Mesenchymal stem cell (in vitro differentiated cells and primary cell): ENCODE measurements around the gene NSG1.

Experiments used
- DNase-seq: peaks from one replicate; pipeline ENCODE4 v3.0.0-alpha.2; 2013
- H2AFZ ChIP-seq: one replicate; pipeline ENCODE4 v1.6.1; 2013; ENCODE audit warnings: low read depth, mild to moderate bottlenecking, control low read depth, inconsistent platforms, low read length, moderate library complexity
- H2AK5ac ChIP-seq: 2 replicates; pipeline ENCODE4 v1.6.1; 2013; ENCODE audit warnings: low read length, moderate library complexity, mild to moderate bottlenecking, inconsistent platforms; ENCODE audit not compliant: severe bottlenecking
- H2BK120ac ChIP-seq: one replicate; pipeline ENCODE4 v1.6.1; 2013; ENCODE audit warnings: low read depth, mild to moderate bottlenecking, inconsistent platforms, low read length, moderate library complexity
- H2BK12ac ChIP-seq, 2 experiments: one replicate each; pipeline ENCODE4 v1.6.1; 2013; ENCODE audit warnings: inconsistent platforms in 2 of 2, low read length in 2 of 2, mild to moderate bottlenecking in 2 of 2, moderate library complexity in 2 of 2, control low read depth in 1 of 2
- H2BK15ac ChIP-seq: one replicate; pipeline ENCODE4 v1.6.1; 2013; ENCODE audit warnings: mild to moderate bottlenecking, low read depth, inconsistent platforms; ENCODE audit not compliant: poor library complexity, severe bottlenecking
- H2BK5ac ChIP-seq: 2 replicates; pipeline ENCODE4 v1.6.1; 2013; ENCODE audit warnings: low read depth, mild to moderate bottlenecking, low read length, control low read depth, inconsistent platforms; ENCODE audit not compliant: poor library complexity, severe bottlenecking
- H3K14ac ChIP-seq, 2 experiments: one replicate each; pipeline ENCODE4 v1.6.1; 2013; ENCODE audit warnings: inconsistent platforms in 2 of 2, low read length in 2 of 2, control low read depth in 1 of 2, mild to moderate bottlenecking in 1 of 2, moderate library complexity in 1 of 2
- H3K18ac ChIP-seq, 2 experiments: one replicate each; pipeline ENCODE4 v1.6.1; 2013; ENCODE audit warnings: inconsistent platforms in 2 of 2, low read length in 2 of 2, control low read depth in 1 of 2, low read depth in 1 of 2, mild to moderate bottlenecking in 1 of 2
- H3K23ac ChIP-seq, 2 experiments: one replicate each; pipeline ENCODE4 v1.6.1; 2013; ENCODE audit warnings: inconsistent platforms in 2 of 2, low read length in 2 of 2, mild to moderate bottlenecking in 2 of 2, moderate library complexity in 2 of 2, control low read depth in 1 of 2
- H3K27ac ChIP-seq: 2 replicates; pipeline ENCODE4 v1.5.1; 2013; ENCODE audit warnings: mild to moderate bottlenecking, moderate library complexity, low read length, control low read depth, inconsistent platforms; ENCODE audit not compliant: poor library complexity, severe bottlenecking
- H3K27me3 ChIP-seq, 2 experiments: 2 replicates each; pipeline versions ENCODE4 v1.6.1 to v1.7.0; 2013; ENCODE audit warnings: low read length in 2 of 2, mild to moderate bottlenecking in 2 of 2, moderate library complexity in 2 of 2, control low read depth in 1 of 2, inconsistent platforms in 1 of 2; ENCODE audit not compliant: control insufficient read depth in 1 of 2, insufficient read depth in 1 of 2
- H3K36me3 ChIP-seq, 2 experiments: 2 replicates each; pipeline versions ENCODE4 v1.6.1 to v1.7.0; 2013; ENCODE audit warnings: low read length in 2 of 2, control low read depth in 1 of 2, inconsistent platforms in 1 of 2, low read depth in 1 of 2, mild to moderate bottlenecking in 1 of 2; ENCODE audit not compliant: insufficient read depth in 2 of 2, control insufficient read depth in 1 of 2
- H3K4ac ChIP-seq, 2 experiments: one replicate each; pipeline ENCODE4 v1.6.1; 2013; ENCODE audit warnings: inconsistent platforms in 2 of 2, low read length in 2 of 2, mild to moderate bottlenecking in 2 of 2, moderate library complexity in 2 of 2, control low read depth in 1 of 2, low read depth in 1 of 2
- H3K4me1 ChIP-seq: 2 replicates; pipeline ENCODE4 v1.6.1; 2013; ENCODE audit warnings: low read depth, low read length, control low read depth; ENCODE audit not compliant: control insufficient read depth, insufficient read depth
- H3K4me2 ChIP-seq: 2 replicates; pipeline ENCODE4 v1.6.1; 2013; ENCODE audit warnings: low read length, mild to moderate bottlenecking, inconsistent platforms; ENCODE audit not compliant: poor library complexity, severe bottlenecking
- H3K4me3 ChIP-seq, 2 experiments: 2 replicates each; pipeline versions ENCODE4 v1.5.1 to v1.7.0; 2013; ENCODE audit warnings: low read length in 2 of 2, mild to moderate bottlenecking in 2 of 2, control low read depth in 1 of 2, low read depth in 1 of 2; ENCODE audit not compliant: insufficient read depth in 1 of 2
- H3K79me1 ChIP-seq: replicated peaks from 2 replicates; pipeline ENCODE4 v1.6.1; 2013; ENCODE audit warnings: mild to moderate bottlenecking, control low read depth, low read length, inconsistent platforms; ENCODE audit not compliant: poor library complexity, severe bottlenecking
- H3K9ac ChIP-seq: 2 replicates; pipeline ENCODE4 v1.7.0; 2013; ENCODE audit warnings: mild to moderate bottlenecking, low read length, moderate library complexity
- H3K9me3 ChIP-seq: 2 replicates; pipeline ENCODE4 v1.7.0; 2013; ENCODE audit warnings: mild to moderate bottlenecking, low read length; ENCODE audit not compliant: control insufficient read depth
- H4K8ac ChIP-seq: one replicate; pipeline ENCODE4 v1.6.1; 2013; ENCODE audit warnings: inconsistent platforms, mild to moderate bottlenecking, low read length, moderate library complexity
- H4K91ac ChIP-seq: one replicate; pipeline ENCODE4 v1.6.1; 2013; ENCODE audit warnings: mild to moderate bottlenecking, low read length, inconsistent platforms
- WGBS: methylation state at CpG from one replicate; pipeline ENCODE4 v1.1.7; 2013; ENCODE audit warnings: mixed read lengths; 5-methylcytosine and 5-hydroxymethylcytosine counted together

The NSG1 gene

DNA sequence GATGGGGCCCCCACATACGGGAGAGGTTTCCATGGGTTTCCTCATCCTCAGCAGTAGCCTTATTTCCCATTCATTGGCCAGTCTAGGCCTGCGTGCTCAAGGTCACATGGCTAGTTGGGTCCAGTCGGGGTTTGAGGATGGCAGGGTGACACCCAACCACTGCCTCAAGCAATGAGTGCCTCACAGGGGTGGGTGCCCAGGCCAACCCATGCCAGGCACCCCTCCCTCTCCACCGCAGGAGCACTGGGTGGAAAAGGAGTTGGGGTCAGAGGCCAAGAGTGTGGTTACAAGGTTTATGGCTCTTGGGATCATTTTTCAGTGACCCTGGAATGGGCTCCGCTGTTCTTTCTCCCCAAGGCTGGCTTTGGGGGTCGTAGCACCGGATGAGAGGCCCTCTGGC lies 3.1 kb downstream of the NSG1 start:
- H4K8ac ChIP-seq = no peak overlapping the region
- WGBS = 77% methylated on average over 7 of the region's 7 CpGs
- no peak overlapping the region for H3K27ac ChIP-seq
- H3K4me2 ChIP-seq = no peak overlapping the region
- no peak overlapping the region for H2BK12ac ChIP-seq
- no peak overlapping the region for H2AK5ac ChIP-seq
- H2BK5ac ChIP-seq = no peak overlapping the region
- H3K9ac ChIP-seq = no peak overlapping the region
- DNase-seq = no peak
- no peak overlapping the region for H3K14ac ChIP-seq
- no peak overlapping the region for H3K4me3 ChIP-seq
- peaks cover 24% of the 10 kb centered on the region for H3K4me1 ChIP-seq
- no peak overlapping the region for H2BK120ac ChIP-seq
- no peak overlapping the region for H3K23ac ChIP-seq
- no peak overlapping the region for H4K91ac ChIP-seq
- no peak overlapping the region for H3K18ac ChIP-seq
- H2AFZ ChIP-seq = no peak overlapping the region
- peaks cover 87 to 95% of the 10 kb centered on the region in 2 experiments for H3K27me3 ChIP-seq
- no peaks in the 10 kb centered on the region for H3K9me3 ChIP-seq
- no peaks in the 10 kb centered on the region for H3K79me1 ChIP-seq
- H2BK15ac ChIP-seq = no peak overlapping the region
- no peak overlapping the region for H3K4ac ChIP-seq
- no peaks in the 10 kb centered on the region for H3K36me3 ChIP-seq

GRCh38 chr4:4390515-4391240 lies 3.8 kb downstream of the NSG1 start:
- H3K4me2 ChIP-seq = no peak overlapping the region
- H2BK120ac ChIP-seq = no peak overlapping the region
- H4K8ac ChIP-seq = no peak overlapping the region
- H4K91ac ChIP-seq = peak overlapping the region; percentile 25
- H3K14ac ChIP-seq = no peak overlapping the region
- H3K36me3 ChIP-seq = no peaks in the 10 kb centered on the region
- no peak overlapping the region for H2BK12ac ChIP-seq
- no peaks in the 10 kb centered on the region for H3K79me1 ChIP-seq
- H3K27me3 ChIP-seq = peaks cover 87 to 97% of the 10 kb centered on the region in 2 experiments
- H2AK5ac ChIP-seq = no peak overlapping the region
- H3K9me3 ChIP-seq = no peaks in the 10 kb centered on the region
- DNase-seq = no peak
- peaks cover 24% of the 10 kb centered on the region for H3K4me1 ChIP-seq
- H2BK5ac ChIP-seq = no peak overlapping the region
- no peak overlapping the region for H3K4ac ChIP-seq
- H2BK15ac ChIP-seq = no peak overlapping the region
- H3K27ac ChIP-seq = no peak overlapping the region
- H3K23ac ChIP-seq = no peak overlapping the region
- no peak overlapping the region for H2AFZ ChIP-seq
- no peak overlapping the region for H3K18ac ChIP-seq
- no peak overlapping the region for H3K4me3 ChIP-seq
- no peak overlapping the region for H3K9ac ChIP-seq
- WGBS = 87% methylated on average over 10 of the region's 11 CpGs

DNA sequence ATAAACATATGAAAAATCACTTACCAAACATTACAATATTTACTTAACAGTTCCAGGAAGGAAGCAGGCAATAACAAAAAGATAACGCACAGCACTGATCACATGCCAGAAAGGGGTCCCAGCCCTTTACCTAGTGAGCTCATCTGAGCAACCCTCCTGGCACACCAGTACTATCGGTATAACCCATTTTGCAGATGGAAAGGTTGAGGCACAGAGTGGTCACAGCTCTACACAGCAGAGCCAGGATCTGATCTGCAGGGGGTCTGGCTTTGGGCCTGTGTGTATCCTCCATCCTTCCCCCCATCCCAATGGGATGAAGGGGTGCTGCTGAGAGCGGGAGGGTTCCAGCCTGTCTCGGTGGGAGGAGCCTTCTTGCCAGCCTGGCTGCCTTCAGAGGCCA lies 5.0 kb downstream of the NSG1 start:
- no peaks in the 10 kb centered on the region for H3K9me3 ChIP-seq
- DNase-seq = no peak
- H3K4ac ChIP-seq = no peak overlapping the region
- H2AK5ac ChIP-seq = no peak overlapping the region
- H2BK120ac ChIP-seq = no peak overlapping the region
- no peak overlapping the region for H2BK15ac ChIP-seq
- 86% methylated on average over 3 of the region's 4 CpGs for WGBS
- no peak overlapping the region for H3K4me3 ChIP-seq
- no peak overlapping the region for H2AFZ ChIP-seq
- H3K9ac ChIP-seq = no peak overlapping the region
- H3K14ac ChIP-seq = no peak overlapping the region
- H3K18ac ChIP-seq = no peak overlapping the region
- no peak overlapping the region for H4K8ac ChIP-seq
- no peak overlapping the region for H4K91ac ChIP-seq
- no peak overlapping the region for H2BK5ac ChIP-seq
- H3K36me3 ChIP-seq = no peaks in the 10 kb centered on the region
- H3K79me1 ChIP-seq = no peaks in the 10 kb centered on the region
- peaks cover 15% of the 10 kb centered on the region for H3K4me1 ChIP-seq
- H2BK12ac ChIP-seq = no peak overlapping the region
- no peak overlapping the region for H3K4me2 ChIP-seq
- H3K27ac ChIP-seq = no peak overlapping the region
- H3K23ac ChIP-seq = no peak overlapping the region
- peaks cover 90 to 97% of the 10 kb centered on the region in 2 experiments for H3K27me3 ChIP-seq

GRCh38 chr4:4392501-4393183 lies 5.7 kb downstream of the NSG1 start:
- Histone ChIP-seq H3K4me3 (no peak overlapping the region), H2AFZ (no peak overlapping the region), H3K36me3 (no peaks in the 10 kb centered on the region), H3K23ac (no peak overlapping the region), H4K91ac (no peak overlapping the region), H3K27ac (no peak overlapping the region), H4K8ac (no peak overlapping the region), H3K4me1 (peaks cover 9% of the 10 kb centered on the region), H3K9me3 (no peaks in the 10 kb centered on the region), H3K27me3 (peaks cover 94 to 99% of the 10 kb centered on the region in 2 experiments), H2BK120ac (no peak overlapping the region), H2AK5ac (no peak overlapping the region), H2BK15ac (no peak overlapping the region), H3K14ac (no peak overlapping the region), H3K4ac (no peak overlapping the region), H2BK12ac (no peak overlapping the region), H3K79me1 (no peaks in the 10 kb centered on the region), H2BK5ac (no peak overlapping the region), H3K4me2 (no peak overlapping the region), H3K18ac (no peak overlapping the region), H3K9ac (no peak overlapping the region)
- 91% methylated on average over 13 of the region's 13 CpGs for WGBS
- peak; percentile 28 for DNase-seq
